HEK293 (cell line): ENCODE measurements around the gene STAMBP.

Experiments
- HOXD13 ChIP-seq: sonication (generic); formaldehyde crosslinking; IDR thresholded peaks from 2 replicates; pipeline ENCODE4 v1.8.0; 2022; ENCODE audit warnings: missing genetic modification reagents, borderline replicate concordance
- OVOL3 ChIP-seq: fragments of 450-650 bp; formaldehyde crosslinking; IDR thresholded peaks from 2 replicates; pipeline ENCODE4 v1.5.1; 2016; ENCODE audit warnings: missing biosample characterization, missing genetic modification characterization
- SALL2 ChIP-seq: fragments of 450-650 bp; formaldehyde crosslinking; IDR thresholded peaks from 2 replicates; pipeline ENCODE4 v1.5.0; 2017; ENCODE audit warnings: missing biosample characterization, mild to moderate bottlenecking, missing genetic modification characterization, borderline replicate concordance
- SCRT1 ChIP-seq: fragments of 450-650 bp; formaldehyde crosslinking; IDR thresholded peaks from 2 replicates; pipeline ENCODE4 v1.5.1; 2016; ENCODE audit warnings: missing biosample characterization, missing genetic modification characterization, borderline replicate concordance
- SP2 ChIP-seq: fragments of 450-650 bp; formaldehyde crosslinking; IDR thresholded peaks from 2 replicates; pipeline ENCODE4 v1.5.1; 2016; ENCODE audit warnings: missing biosample characterization, missing genetic modification characterization
- ZBTB48 ChIP-seq: fragments of 450-650 bp; formaldehyde crosslinking; IDR thresholded peaks from 2 replicates; pipeline ENCODE4 v1.5.1; 2016; ENCODE audit warnings: missing biosample characterization, missing genetic modification characterization
- ZIC2 ChIP-seq: fragments of 450-650 bp; formaldehyde crosslinking; IDR thresholded peaks from 2 replicates; pipeline ENCODE4 v1.5.1; 2016; ENCODE audit warnings: missing biosample characterization, missing genetic modification characterization
- ZNF10 ChIP-seq: fragments of 450-650 bp; formaldehyde crosslinking; IDR thresholded peaks from 2 replicates; pipeline ENCODE4 v1.5.1; 2017; ENCODE audit warnings: missing biosample characterization, missing genetic modification characterization
- ZNF121 ChIP-seq: fragments of 450-650 bp; formaldehyde crosslinking; IDR thresholded peaks from 2 replicates; pipeline ENCODE4 v1.5.1; 2016; ENCODE audit warnings: missing biosample characterization, missing genetic modification characterization
- ZNF133 ChIP-seq: fragments of 450-650 bp; formaldehyde crosslinking; IDR thresholded peaks from 2 replicates; pipeline ENCODE4 v1.5.1; 2016; ENCODE audit warnings: missing biosample characterization, missing genetic modification characterization
- ZNF19 ChIP-seq: fragments of 450-650 bp; formaldehyde crosslinking; IDR thresholded peaks from 2 replicates; pipeline ENCODE4; 2016; ENCODE audit warnings: missing biosample characterization, missing genetic modification characterization, low read depth
- ZNF202 ChIP-seq: fragments of 450-650 bp; formaldehyde crosslinking; IDR thresholded peaks from 2 replicates; pipeline ENCODE4 v1.5.1; 2016; ENCODE audit warnings: missing biosample characterization, missing genetic modification characterization, borderline replicate concordance
- ZNF211 ChIP-seq: fragments of 450-650 bp; formaldehyde crosslinking; IDR thresholded peaks from 2 replicates; pipeline ENCODE4 v1.5.1; 2016; ENCODE audit warnings: low read depth, missing biosample characterization, missing genetic modification characterization
- ZNF248 ChIP-seq: fragments of 450-650 bp; formaldehyde crosslinking; IDR thresholded peaks from 2 replicates; pipeline ENCODE4 v1.5.1; 2017; ENCODE audit warnings: missing biosample characterization, missing genetic modification characterization
- ZNF266 ChIP-seq: fragments of 450-650 bp; formaldehyde crosslinking; IDR thresholded peaks from 2 replicates; pipeline ENCODE4 v1.5.1; 2016; ENCODE audit warnings: missing biosample characterization, missing genetic modification characterization, low read depth
- ZNF292 ChIP-seq: fragments of 450-650 bp; formaldehyde crosslinking; IDR thresholded peaks from 2 replicates; pipeline ENCODE4 v1.5.1; 2016; ENCODE audit warnings: low read depth, missing biosample characterization, missing genetic modification characterization, borderline replicate concordance
- ZNF514 ChIP-seq: fragments of 450-650 bp; formaldehyde crosslinking; IDR thresholded peaks from 2 replicates; pipeline ENCODE4 v1.5.1; 2016; ENCODE audit warnings: missing biosample characterization, missing genetic modification characterization
- ZNF530 ChIP-seq: fragments of 450-650 bp; formaldehyde crosslinking; IDR thresholded peaks from 2 replicates; pipeline ENCODE4 v1.5.1; 2016; ENCODE audit warnings: low read depth, missing biosample characterization, missing genetic modification characterization
- ZNF623 ChIP-seq: fragments of 450-650 bp; formaldehyde crosslinking; IDR thresholded peaks from 2 replicates; pipeline ENCODE4 v1.5.1; 2016; ENCODE audit warnings: missing biosample characterization, missing genetic modification characterization
- ZNF624 ChIP-seq: fragments of 450-650 bp; formaldehyde crosslinking; IDR thresholded peaks from 2 replicates; pipeline ENCODE4 v1.5.1; 2017; ENCODE audit warnings: missing biosample characterization, missing genetic modification characterization
- ZNF658 ChIP-seq: fragments of 450-650 bp; formaldehyde crosslinking; IDR thresholded peaks from 2 replicates; pipeline ENCODE4; 2016; ENCODE audit warnings: missing biosample characterization, missing genetic modification characterization
- ZNF677 ChIP-seq: fragments of 450-650 bp; IDR thresholded peaks from 2 replicates; pipeline ENCODE4 v1.5.0; 2018; ENCODE audit warnings: missing biosample characterization, mild to moderate bottlenecking, missing genetic modification characterization, moderate library complexity
- ZNF837 ChIP-seq: fragments of 450-650 bp; formaldehyde crosslinking; IDR thresholded peaks from 2 replicates; pipeline ENCODE4 v1.5.1; 2016; ENCODE audit warnings: missing biosample characterization, missing genetic modification characterization
- TF ChIP-seq, protein P1 (sequence below): fragments of 450-650 bp; formaldehyde crosslinking; IDR thresholded peaks from 2 replicates; pipeline ENCODE4 v1.5.1; 2016; ENCODE audit warnings: missing biosample characterization, missing genetic modification characterization
- TF ChIP-seq, protein P2 (sequence below): fragments of 450-650 bp; formaldehyde crosslinking; IDR thresholded peaks from 2 replicates; pipeline ENCODE4 v1.5.1; 2016; ENCODE audit warnings: missing biosample characterization, missing genetic modification characterization, borderline replicate concordance
- TF ChIP-seq, protein P3 (sequence below): fragments of 450-650 bp; formaldehyde crosslinking; IDR thresholded peaks from 2 replicates; pipeline ENCODE4 v1.5.1; 2016; ENCODE audit warnings: missing biosample characterization, missing genetic modification characterization
- TF ChIP-seq, protein P4 (sequence below): fragments of 450-650 bp; formaldehyde crosslinking; IDR thresholded peaks from 2 replicates; pipeline ENCODE4 v1.5.1; 2016; ENCODE audit warnings: missing biosample characterization, missing genetic modification characterization
- TF ChIP-seq, protein P5 (sequence below): fragments of 450-650 bp; formaldehyde crosslinking; IDR thresholded peaks from 2 replicates; pipeline ENCODE4 v1.5.1; 2016; ENCODE audit warnings: missing biosample characterization, missing genetic modification characterization
- TF ChIP-seq, protein P6 (sequence below): fragments of 450-650 bp; formaldehyde crosslinking; IDR thresholded peaks from 2 replicates; pipeline ENCODE4 v1.5.1; 2016; ENCODE audit warnings: missing biosample characterization, missing genetic modification characterization

Gene STAMBP

DNA sequence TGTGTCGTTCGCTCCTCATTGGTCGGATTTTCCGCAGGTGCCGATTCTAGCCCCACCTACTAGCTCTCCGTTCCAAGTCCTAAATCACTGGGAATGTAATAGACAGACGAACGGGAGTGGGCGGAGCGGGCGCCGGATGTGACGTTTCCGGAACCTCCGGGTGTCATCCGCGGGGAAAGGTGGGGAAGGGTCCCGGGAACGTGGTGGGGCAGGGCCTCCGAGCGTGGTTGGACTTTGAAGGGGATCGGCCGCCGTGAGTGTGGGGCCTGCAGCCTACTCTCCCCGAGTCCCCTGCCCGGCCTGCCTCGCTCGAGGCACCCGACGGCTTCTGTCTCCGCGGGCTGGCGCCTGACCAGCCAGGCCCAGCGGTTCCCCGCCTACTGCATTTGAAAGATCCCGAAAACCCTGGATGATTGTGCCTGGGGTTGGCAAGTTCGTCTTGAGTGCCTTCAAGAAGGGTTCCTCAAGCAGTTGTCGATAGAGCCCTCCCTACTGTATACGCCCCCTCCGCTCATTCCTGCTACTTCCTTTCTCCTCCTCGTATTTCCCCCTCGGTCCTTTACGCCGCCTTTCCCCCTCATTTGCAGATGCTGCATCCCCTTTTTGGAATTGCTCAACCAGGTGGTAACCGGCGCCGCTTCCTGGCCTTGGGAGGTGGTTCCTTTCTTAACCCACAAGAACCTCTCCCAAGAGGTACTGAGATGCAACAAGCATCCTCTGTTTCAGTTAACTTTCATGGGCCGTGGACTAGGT is at the start of gene STAMBP (continued):
- TF ChIP-seq ZNF658 (tag by site-specific recombination) (no peak), ZNF10 (tag by site-specific recombination) (no peak), ZNF677 (tag by site-specific recombination) (no peak), ZNF292 (tag by site-specific recombination) (no peak), ZNF624 (tag by site-specific recombination) (no peak), SP2 (tag by site-specific recombination) (peak; percentile 85), ZNF211 (tag by site-specific recombination) (no peak), OVOL3 (tag by site-specific recombination) (no peak), ZNF133 (no peak), ZNF266 (no peak), ZNF19 (tag by site-specific recombination) (no peak), ZNF837 (no peak), SCRT1 (tag by site-specific recombination) (no peak), ZNF202 (tag by site-specific recombination) (no peak), ZBTB48 (peak; percentile 64), ZNF623 (no peak), SALL2 (tag by site-specific recombination) (no peak), HOXD13 (no peak), ZIC2 (tag by site-specific recombination) (no peak), ZNF530 (tag by site-specific recombination) (no peak), ZNF248 (tag by site-specific recombination) (no peak), ZNF121 (tag by site-specific recombination) (no peak), ZNF514 (tag by site-specific recombination) (no peak)
- TF ChIP-seq, protein P1, sequence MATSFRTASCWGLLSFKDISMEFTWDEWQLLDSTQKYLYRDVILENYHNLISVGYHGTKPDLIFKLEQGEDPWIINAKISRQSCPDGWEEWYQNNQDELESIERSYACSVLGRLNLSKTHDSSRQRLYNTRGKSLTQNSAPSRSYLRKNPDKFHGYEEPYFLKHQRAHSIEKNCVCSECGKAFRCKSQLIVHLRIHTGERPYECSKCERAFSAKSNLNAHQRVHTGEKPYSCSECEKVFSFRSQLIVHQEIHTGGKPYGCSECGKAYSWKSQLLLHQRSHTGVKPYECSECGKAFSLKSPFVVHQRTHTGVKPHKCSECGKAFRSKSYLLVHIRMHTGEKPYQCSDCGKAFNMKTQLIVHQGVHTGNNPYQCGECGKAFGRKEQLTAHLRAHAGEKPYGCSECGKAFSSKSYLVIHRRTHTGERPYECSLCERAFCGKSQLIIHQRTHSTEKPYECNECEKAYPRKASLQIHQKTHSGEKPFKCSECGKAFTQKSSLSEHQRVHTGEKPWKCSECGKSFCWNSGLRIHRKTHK = no peak
- TF ChIP-seq, protein P2, sequence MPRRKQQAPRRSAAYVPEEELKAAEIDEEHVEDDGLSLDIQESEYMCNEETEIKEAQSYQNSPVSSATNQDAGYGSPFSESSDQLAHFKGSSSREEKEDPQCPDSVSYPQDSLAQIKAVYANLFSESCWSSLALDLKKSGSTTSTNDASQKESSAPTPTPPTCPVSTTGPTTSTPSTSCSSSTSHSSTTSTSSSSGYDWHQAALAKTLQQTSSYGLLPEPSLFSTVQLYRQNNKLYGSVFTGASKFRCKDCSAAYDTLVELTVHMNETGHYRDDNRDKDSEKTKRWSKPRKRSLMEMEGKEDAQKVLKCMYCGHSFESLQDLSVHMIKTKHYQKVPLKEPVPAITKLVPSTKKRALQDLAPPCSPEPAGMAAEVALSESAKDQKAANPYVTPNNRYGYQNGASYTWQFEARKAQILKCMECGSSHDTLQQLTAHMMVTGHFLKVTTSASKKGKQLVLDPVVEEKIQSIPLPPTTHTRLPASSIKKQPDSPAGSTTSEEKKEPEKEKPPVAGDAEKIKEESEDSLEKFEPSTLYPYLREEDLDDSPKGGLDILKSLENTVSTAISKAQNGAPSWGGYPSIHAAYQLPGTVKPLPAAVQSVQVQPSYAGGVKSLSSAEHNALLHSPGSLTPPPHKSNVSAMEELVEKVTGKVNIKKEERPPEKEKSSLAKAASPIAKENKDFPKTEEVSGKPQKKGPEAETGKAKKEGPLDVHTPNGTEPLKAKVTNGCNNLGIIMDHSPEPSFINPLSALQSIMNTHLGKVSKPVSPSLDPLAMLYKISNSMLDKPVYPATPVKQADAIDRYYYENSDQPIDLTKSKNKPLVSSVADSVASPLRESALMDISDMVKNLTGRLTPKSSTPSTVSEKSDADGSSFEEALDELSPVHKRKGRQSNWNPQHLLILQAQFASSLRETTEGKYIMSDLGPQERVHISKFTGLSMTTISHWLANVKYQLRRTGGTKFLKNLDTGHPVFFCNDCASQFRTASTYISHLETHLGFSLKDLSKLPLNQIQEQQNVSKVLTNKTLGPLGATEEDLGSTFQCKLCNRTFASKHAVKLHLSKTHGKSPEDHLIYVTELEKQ = no peak; the same call in 1 of the 2 replicates
- TF ChIP-seq, protein P3, sequence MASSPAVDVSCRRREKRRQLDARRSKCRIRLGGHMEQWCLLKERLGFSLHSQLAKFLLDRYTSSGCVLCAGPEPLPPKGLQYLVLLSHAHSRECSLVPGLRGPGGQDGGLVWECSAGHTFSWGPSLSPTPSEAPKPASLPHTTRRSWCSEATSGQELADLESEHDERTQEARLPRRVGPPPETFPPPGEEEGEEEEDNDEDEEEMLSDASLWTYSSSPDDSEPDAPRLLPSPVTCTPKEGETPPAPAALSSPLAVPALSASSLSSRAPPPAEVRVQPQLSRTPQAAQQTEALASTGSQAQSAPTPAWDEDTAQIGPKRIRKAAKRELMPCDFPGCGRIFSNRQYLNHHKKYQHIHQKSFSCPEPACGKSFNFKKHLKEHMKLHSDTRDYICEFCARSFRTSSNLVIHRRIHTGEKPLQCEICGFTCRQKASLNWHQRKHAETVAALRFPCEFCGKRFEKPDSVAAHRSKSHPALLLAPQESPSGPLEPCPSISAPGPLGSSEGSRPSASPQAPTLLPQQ (tag by site-specific recombination) = no peak
- TF ChIP-seq, protein P4, sequence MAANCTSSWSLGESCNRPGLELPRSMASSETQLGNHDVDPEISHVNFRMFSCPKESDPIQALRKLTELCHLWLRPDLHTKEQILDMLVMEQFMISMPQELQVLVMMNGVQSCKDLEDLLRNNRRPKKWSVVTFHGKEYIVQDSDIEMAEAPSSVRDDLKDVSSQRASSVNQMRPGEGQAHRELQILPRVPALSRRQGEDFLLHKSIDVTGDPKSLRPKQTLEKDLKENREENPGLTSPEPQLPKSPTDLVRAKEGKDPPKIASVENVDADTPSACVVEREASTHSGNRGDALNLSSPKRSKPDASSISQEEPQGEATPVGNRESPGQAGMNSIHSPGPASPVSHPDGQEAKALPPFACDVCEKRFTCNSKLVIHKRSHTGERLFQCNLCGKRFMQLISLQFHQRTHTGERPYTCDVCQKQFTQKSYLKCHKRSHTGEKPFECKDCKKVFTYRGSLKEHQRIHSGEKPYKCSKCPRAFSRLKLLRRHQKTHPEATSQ (tag by site-specific recombination) = no peak
- TF ChIP-seq, protein P5, sequence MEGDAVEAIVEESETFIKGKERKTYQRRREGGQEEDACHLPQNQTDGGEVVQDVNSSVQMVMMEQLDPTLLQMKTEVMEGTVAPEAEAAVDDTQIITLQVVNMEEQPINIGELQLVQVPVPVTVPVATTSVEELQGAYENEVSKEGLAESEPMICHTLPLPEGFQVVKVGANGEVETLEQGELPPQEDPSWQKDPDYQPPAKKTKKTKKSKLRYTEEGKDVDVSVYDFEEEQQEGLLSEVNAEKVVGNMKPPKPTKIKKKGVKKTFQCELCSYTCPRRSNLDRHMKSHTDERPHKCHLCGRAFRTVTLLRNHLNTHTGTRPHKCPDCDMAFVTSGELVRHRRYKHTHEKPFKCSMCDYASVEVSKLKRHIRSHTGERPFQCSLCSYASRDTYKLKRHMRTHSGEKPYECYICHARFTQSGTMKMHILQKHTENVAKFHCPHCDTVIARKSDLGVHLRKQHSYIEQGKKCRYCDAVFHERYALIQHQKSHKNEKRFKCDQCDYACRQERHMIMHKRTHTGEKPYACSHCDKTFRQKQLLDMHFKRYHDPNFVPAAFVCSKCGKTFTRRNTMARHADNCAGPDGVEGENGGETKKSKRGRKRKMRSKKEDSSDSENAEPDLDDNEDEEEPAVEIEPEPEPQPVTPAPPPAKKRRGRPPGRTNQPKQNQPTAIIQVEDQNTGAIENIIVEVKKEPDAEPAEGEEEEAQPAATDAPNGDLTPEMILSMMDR = no peak
- TF ChIP-seq, protein P6, sequence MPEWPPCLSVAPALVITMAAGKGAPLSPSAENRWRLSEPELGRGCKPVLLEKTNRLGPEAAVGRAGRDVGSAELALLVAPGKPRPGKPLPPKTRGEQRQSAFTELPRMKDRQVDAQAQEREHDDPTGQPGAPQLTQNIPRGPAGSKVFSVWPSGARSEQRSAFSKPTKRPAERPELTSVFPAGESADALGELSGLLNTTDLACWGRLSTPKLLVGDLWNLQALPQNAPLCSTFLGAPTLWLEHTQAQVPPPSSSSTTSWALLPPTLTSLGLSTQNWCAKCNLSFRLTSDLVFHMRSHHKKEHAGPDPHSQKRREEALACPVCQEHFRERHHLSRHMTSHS (tag by site-specific recombination) = no peak
